Stimulated activated CD4-positive, alpha-beta T cell treated with anti-CD3 and anti-CD28 coated beads, Interleukin-4, amount 100 ng/mL, for 48 hours (primary cell): ENCODE data around the gene LCE5A.
"Not testable (repeated sequence)": the region's sequence is repeated elsewhere in the genome, so short reads cannot be mapped to it uniquely, and the experiment has no call there.

Source experiments
- DNase-seq, 2 donors: peaks; one replicate each; pipeline ENCODE4 v3.0.0-alpha.2; 2020; ENCODE audit warnings: low read depth in 2 of 2

LCE5A gene

DNA sequence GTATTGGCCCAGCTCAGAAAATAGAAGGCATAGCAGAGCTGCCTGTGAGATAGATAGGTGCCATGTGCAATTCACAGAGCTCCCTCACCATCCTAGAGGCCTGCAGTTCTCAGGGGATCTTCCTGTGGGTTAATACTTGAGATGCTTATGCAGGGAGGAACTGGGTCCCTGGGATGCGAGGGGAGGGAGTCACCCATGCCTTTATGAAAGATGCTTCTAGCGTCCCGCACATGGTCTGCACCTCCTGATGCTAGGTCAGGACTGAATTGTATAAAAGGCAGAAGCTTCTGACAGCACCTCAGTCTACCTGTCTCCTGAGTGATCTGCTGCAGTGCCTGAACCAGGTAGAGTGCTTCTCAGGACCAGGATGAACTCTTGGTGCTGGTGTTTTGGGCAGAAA lies at the start of gene LCE5A:
LCE5A (plus strand) TSS at position 301 of the 400 bp plus-strand sequence. CDS start 732 bp downstream, outside the sequence.
- no peak for DNase-seq

- peak; percentile 43 to 44 for DNase-seq
Observed at GRCh38 chr1:152461544-152461943, 49.1 kb upstream of the LCE5A start.

DNA sequence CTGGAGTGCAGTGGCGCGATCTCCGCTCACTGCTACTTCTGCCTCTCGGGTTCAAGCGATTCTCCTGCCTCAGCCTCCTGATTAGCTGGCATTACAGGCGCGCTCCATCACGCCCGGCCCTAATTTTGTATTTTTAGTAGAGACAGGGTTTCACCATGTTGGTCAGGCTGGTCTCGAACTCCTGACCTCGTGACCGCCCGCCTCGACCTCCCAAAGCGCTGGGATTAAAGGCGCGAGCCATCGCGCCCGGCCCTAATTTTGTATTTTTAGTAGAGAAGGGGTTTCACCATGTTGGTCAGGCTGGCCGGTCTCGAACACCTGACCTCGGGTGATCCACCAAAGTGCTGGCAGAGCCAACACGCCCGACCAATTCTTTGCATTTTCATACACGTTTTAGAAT lies 48.0 kb upstream of the LCE5A start:
- no peak for DNase-seq

DNA sequence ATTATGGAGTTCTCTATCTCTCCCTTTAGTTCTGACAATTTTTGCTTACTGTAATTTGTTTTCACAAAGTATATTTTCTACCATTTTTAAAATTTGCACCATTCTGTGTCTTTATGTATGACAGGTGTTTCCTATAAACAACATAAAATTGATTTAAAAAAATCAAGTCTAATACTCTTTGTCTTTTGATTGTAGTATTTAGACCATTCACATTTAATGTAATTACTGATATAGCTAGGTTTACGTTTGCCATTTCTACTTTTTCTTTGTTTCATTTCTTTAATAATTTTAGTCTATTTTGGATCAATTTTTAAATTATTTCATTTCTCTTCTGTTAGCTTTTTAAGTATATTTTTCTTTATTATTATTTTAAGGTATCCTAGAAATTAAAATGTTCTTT lies 44.4 kb upstream of the LCE5A start:
- DNase-seq = no peak

DNA sequence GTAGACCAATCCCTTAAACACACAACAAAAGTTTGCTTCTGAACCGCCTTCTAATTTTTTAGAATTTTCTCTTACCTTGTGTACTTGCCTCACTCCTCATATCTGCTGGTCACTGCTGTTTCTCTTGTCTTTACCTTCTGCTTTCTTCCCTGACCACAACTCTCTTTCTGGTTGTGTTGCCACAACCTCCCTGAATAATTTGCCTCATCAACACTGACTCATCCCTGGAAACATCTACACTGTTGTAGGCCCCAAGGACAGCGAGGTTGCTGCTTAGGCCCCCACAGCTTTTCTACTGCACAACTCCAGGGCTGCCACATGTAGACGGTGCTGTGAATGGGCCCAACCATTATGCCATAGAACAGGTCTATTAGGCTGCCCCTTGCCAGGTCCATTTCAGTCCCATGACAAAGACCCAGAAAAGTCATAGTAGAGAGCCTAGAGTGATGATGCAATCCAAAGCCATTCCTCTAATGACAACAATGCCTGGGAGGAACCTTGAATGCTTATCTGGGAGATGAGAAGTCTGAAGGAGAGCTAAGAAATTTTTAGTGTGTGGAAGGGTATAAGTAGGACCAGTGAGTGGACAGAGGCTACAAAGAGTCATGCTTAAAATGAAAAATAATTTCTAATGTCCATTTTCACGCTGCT lies 36.6 kb upstream of the LCE5A start:
- no peak for DNase-seq

DNA sequence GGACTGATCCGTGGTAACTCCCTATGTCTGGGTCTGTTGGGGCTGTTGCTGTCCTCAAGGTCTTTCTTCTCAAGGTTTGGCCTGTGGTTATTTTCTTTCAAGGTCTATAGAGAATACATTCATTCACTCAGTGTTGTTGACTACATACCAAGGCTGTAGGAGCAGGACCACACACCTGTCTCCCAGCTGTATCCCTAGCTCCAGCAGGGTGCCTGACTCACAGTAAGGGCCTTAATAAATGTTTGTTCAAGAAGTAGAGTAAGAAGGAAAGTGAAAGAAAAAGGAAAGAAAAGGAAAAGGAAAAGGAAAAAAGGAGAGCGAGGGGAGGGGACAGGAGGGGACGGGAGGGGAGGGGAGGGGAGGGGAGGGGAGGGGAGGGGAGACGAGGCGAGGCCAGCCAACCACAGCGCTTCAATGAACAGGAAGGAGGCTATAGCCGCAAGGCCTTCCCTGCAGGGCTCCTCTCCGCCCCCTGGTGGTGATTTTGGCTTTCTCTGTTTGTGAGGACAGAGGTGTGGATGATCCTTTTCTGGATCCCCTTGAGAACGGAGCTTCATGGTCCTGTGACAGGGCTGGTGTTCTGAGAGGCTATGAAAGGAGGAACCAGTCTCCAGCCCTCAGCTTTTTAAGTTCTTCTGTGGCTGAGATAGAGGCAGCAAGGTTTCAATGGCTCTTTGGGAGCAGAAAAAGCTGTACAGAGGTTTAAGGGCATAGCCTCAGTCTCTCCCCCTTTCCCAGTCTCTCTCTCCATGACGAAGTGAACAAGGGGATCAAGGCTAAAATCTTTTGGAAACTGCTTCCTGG lies 30.6 kb upstream of the LCE5A start:
- peak; percentile 64 to 73 for DNase-seq

- DNase-seq = no peak
Observed at GRCh38 chr1:152481869-152482664, 28.5 kb upstream of the LCE5A start.

DNA sequence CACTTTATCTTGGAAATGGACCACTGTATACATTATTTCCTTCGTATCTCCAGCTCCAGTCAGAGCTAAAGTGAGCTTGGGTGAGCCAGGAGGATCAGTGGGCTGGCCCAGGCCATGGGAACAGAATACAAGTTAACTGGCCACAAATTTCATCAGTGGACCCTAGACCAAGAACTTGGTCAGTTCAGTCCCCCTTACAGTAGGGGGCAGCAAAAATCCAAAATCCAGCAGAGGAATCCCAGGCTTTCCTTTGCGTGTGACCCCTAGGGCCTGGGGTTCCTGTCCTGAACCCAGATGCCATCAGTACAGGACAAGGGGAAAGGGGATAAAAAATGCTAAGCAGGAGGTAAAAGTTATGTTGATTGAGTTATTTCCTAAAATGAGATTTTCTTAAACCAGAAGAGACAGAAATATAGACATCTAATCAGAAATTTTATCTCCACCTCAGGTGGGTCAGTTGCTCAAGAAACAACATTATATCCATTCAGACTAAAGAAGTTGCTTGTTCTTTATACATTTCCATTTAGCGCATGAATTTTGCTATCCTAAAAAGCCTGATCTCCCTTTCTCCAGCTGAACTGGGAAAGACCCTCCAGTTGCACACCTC lies 24.1 kb upstream of the LCE5A start:
- DNase-seq = no peak

DNA sequence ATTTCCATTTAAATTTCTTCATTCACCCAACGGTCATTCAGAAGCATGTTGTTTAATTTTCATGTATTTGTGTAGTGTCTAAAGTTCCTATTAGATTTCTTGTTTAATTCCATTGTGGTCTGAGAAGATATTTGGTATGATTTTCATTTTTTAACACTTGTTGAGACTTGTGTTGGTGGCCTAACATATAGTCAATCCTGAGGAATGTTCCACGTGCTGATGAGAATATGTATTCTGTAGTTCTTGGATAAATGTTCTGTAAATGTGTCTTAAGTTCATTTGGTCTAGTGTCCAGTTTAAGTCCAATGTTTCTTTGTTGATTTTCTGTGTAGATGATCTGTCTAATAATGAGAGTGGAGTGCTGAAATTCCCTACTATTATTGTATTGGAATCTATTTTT lies 22.7 kb upstream of the LCE5A start:
- DNase-seq = no peak

- not testable (repeated sequence) for DNase-seq
Observed at GRCh38 chr1:152491537-152491936, 19.1 kb upstream of the LCE5A start.

DNA sequence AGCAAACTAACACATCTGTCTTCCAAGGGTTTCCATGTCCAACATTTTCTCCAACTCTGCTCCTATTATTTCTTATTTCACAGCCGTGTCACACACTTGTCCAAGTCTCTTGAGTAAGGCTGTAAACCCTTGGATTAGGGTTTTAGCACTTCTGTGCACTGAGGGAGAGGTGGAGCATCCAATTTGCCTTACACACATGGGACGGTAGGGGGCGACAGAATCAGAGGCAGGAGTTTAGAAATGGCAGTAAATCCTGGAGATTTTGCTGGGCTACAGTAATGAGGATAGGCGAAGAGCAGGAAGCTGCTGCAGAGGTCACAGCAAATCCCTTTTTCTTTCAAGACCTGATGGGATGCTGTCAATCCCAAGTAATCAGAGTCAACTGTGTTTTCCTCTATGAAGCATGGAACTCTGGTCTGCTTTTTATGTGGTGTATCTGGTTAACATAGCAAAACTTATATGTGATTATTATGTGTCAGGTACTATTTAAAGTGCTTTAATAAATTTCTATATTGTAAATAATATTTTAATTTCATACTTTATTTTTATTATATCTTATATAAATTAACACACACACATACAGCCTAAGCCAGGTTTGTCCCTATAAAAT lies 15.4 kb upstream of the LCE5A start:
- peak in 1 of 2 donors; percentile 28 for DNase-seq

- DNase-seq = no peak
Observed at GRCh38 chr1:152497273-152497672, 13.3 kb upstream of the LCE5A start.

DNA sequence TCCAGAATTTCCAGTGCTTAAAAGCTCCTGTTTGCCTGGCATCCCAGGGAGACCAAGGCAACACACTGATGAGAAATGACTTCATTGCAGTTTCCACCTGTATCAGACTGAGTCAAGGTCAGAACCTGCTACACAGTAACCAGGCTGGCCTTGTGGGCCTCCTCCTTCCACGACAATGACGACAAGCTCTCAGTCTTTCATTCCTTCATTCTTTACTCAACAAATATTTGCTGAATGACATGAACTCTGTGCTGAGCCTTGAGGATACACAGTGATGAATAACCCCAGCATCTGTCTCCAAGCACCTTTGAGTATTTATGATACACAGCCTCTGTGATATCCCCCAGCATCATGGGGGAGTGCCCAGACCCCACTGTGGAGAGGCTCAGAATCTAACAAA lies 8.9 kb upstream of the LCE5A start:
- DNase-seq = no peak

DNA sequence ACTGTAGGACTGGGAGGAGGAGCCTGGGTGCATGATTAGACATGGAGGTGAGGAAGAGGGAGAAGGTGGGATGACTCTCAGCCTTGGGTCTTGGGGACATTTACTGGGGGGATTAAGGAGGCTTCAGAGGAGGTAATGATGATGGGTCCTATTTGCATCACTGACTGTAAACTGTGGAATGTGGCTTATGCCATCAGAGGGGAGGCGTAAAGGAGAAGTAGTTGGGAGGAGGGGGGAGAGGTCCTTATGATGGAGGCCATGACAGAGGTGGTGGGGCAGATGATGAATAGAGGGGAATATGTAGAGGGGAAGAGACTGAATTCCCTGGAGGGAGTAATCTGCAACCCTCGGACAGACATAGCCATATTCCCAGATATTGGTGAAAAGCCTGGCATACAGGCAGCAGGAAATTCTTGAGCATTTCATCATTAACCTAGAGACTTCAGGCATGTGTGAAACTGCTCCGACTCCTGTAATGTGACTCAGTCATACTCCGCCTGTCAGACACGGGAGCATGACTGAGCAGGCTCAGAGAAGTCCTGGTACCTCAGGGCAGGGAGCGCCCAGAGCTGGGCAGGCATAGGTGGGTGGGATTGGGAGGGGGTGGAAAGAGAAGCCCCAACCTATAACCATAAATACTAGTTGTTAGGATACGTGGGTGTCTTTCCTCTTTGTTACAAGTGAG lies 8.0 kb upstream of the LCE5A start:
- no peak for DNase-seq

GRCh38 chr1:152505083-152505482 lies 5.5 kb upstream of the LCE5A start:
- DNase-seq = no peak

GRCh38 chr1:152506899-152507498 lies 3.6 kb upstream of the LCE5A start:
- no peak for DNase-seq

DNA sequence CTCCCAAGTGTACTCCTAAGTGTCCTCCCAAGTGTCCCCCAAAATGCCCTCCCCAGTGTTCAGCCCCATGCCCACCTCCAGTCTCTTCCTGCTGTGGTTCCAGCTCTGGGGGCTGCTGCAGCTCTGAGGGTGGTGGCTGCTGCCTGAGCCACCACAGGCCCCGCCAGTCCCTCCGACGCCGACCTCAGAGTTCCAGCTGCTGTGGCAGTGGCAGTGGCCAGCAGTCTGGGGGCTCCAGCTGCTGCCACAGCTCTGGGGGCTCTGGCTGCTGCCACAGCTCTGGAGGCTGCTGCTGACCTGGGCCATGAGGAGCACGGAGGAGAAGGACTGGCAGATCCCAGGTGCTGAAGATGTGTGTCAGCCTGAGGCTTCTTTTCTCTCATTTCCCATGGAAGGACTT lies 993 bp downstream of the LCE5A start:
- no peak for DNase-seq

DNA sequence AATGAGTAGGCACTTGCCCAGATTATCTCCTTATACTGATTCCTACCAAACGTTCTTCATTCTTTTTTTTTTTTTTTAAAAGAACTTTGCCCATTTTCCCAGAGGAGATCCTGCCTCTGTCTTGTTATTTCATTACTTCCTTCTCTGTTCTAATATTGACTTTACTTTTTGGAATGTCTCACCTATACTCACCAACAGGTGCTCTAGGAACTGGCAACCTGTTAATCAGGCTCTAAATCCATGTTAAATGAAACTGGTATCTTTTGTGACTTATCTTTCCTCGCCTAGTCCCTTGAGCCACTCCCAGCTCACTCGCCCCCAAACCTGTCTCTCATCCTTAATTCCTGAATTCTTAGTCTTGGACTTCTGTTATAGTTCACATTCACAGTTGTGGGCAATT lies 2.5 kb downstream of the LCE5A start:
- no peak for DNase-seq

GRCh38 chr1:152514715-152515433 lies 4.3 kb downstream of the LCE5A start:
- DNase-seq = no peak

- peak in 1 of 2 donors; percentile 1 for DNase-seq
Observed at GRCh38 chr1:152515434-152515783, 4.8 kb downstream of the LCE5A start.
